ENCODE measurements around the gene CD63. TPM values are rescaled to one million over a fixed set of nuclear protein-coding genes. Genes with fewer than 3 reads are reported as not detected.
A peak's percentile ranks its signal among the peaks of the same experiment; 100 is the strongest.

Gene CD63
- total RNA-seq, 1 donor from 2014 or later, result 1,095 TPM

GRCh38 chr12:55726971-55727370 is 1.8 kb downstream of the CD63 start:
- H3K4me3 ChIP-seq (ENCODE audit: low read depth, low read length), result peak overlapping the region; percentile 70
- no peak for DNase-seq (ENCODE audit: low read depth)

GRCh38 chr12:55725556-55725955 is 3.3 kb downstream of the CD63 start:
- no peak for DNase-seq (ENCODE audit: low read depth)
- no peak overlapping the region for H3K4me3 ChIP-seq (ENCODE audit: low read depth, low read length)
- TF ChIP-seq CTCF (conservative IDR thresholded peaks at IDR 0.05; ENCODE audit: low read depth, low read length), result no peak

More at GRCh38 chr12:55726971-55727370, 1.8 kb downstream of the CD63 start:
- no peak for TF ChIP-seq CTCF (conservative IDR thresholded peaks at IDR 0.05; ENCODE audit: low read depth, low read length)

GRCh38 chr12:55724940-55725309 is 3.9 kb downstream of the CD63 start:
- no peak overlapping the region for H3K4me3 ChIP-seq (ENCODE audit: low read depth, low read length)
- TF ChIP-seq CTCF (conservative IDR thresholded peaks at IDR 0.05; ENCODE audit: low read depth, low read length), result no peak
- DNase-seq (ENCODE audit: low read depth), result no peak

GRCh38 chr12:55724226-55724939 is 4.4 kb downstream of the CD63 start:
- TF ChIP-seq CTCF (conservative IDR thresholded peaks at IDR 0.05; ENCODE audit: low read depth, low read length), result peak; percentile 76
- no peak for DNase-seq (ENCODE audit: low read depth)
- H3K4me3 ChIP-seq (ENCODE audit: low read depth, low read length), result no peak overlapping the region

- no peak for TF ChIP-seq CTCF (conservative IDR thresholded peaks at IDR 0.05; ENCODE audit: low read depth, low read length)
- DNase-seq (ENCODE audit: low read depth), result no peak
- H3K4me3 ChIP-seq (ENCODE audit: low read depth, low read length), result no peak overlapping the region
Observed at GRCh38 chr12:55723516-55724225, 5.1 kb downstream of the CD63 start.

- no peak for DNase-seq (ENCODE audit: low read depth)
- H3K4me3 ChIP-seq (ENCODE audit: low read depth, low read length), result no peak overlapping the region
- no peak for TF ChIP-seq CTCF (conservative IDR thresholded peaks at IDR 0.05; ENCODE audit: low read depth, low read length)
Observed at GRCh38 chr12:55722948-55723347, 5.9 kb downstream of the CD63 start.

Measured in epithelial cell of proximal tubule (primary cell).